ENCODE results near the gene TMC1.

The TMC1 gene

GRCh38 chr9:72703574-72703973 is 182.2 kb downstream of the TMC1 start:
- DNase-seq (ENCODE audit: low read depth), result no peak
- TF ChIP-seq, protein P1, sequence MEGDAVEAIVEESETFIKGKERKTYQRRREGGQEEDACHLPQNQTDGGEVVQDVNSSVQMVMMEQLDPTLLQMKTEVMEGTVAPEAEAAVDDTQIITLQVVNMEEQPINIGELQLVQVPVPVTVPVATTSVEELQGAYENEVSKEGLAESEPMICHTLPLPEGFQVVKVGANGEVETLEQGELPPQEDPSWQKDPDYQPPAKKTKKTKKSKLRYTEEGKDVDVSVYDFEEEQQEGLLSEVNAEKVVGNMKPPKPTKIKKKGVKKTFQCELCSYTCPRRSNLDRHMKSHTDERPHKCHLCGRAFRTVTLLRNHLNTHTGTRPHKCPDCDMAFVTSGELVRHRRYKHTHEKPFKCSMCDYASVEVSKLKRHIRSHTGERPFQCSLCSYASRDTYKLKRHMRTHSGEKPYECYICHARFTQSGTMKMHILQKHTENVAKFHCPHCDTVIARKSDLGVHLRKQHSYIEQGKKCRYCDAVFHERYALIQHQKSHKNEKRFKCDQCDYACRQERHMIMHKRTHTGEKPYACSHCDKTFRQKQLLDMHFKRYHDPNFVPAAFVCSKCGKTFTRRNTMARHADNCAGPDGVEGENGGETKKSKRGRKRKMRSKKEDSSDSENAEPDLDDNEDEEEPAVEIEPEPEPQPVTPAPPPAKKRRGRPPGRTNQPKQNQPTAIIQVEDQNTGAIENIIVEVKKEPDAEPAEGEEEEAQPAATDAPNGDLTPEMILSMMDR (IDR thresholded peaks at IDR 0.05; ENCODE audit: insufficient read depth, low read depth, low read length, missing control alignments), result no peak
- no peak overlapping the region for H3K4me3 ChIP-seq (ENCODE audit: low read length)

DNA sequence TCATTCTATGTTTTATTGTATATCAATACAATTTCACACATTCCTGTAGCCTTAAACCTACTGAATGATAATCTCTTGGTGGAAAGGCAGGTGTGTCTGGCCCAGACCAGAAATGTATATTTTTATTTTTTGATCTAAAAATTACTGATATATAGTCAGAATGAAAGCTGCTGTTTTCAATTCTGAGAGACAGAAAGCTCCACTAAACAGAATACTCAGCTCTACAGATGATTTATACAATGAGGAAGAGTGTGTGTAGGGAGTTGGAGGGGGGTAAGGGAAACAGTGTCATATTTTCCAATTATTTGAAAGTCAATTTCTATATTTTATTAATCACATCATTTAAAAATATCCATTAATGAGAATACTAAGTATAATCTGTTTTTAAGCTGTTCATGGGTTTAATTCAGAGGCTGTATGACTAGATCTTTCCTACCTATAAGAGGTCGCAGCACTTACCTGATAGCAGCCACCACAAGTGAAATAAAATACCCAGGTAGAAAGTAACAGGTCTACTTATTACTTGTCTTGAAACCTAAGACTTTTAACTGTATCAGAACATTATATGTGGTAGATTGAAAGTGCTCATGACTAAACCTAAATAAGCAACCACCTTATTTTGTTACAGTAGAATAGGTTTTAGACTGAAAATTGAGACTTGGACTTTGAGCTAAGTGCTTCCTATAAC is 183.4 kb downstream of the TMC1 start:
- H3K4me3 ChIP-seq (ENCODE audit: low read length), result no peak overlapping the region
- DNase-seq (ENCODE audit: low read depth), result no peak
- TF ChIP-seq, protein P1 (IDR thresholded peaks at IDR 0.05; ENCODE audit: insufficient read depth, low read depth, low read length, missing control alignments), result no peak

- TF ChIP-seq, protein P1 (IDR thresholded peaks at IDR 0.05; ENCODE audit: insufficient read depth, low read depth, low read length, missing control alignments), result no peak
- no peak overlapping the region for H3K4me3 ChIP-seq (ENCODE audit: low read length)
- no peak for DNase-seq (ENCODE audit: low read depth)
Measured at GRCh38 chr9:72718503-72718902, 197.1 kb downstream of the TMC1 start.

DNA sequence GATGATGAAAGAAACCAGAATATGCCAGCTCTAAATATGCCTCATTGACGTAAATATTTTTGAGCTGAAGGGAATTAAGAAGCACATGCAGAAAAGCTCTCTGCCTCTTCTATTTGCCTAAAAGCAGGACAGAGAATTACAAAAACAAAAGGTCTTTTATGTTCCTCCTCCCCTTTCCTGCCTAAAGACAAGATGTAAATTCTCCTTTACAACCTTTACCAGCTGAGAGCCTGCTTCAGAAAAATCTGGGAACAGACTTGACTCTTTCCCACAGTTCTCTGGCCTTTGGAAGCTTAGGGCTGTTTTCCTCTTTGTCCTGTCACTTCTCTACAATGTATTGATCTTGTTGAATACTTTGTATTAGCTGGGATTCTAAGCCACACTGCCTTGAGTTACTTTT is 199.7 kb downstream of the TMC1 start:
- TF ChIP-seq, protein P1 (IDR thresholded peaks at IDR 0.05; ENCODE audit: insufficient read depth, low read depth, low read length, missing control alignments), result no peak
- no peak overlapping the region for H3K4me3 ChIP-seq (ENCODE audit: low read length)
- no peak for DNase-seq (ENCODE audit: low read depth)

GRCh38 chr9:72726947-72727346 is 205.5 kb downstream of the TMC1 start:
- TF ChIP-seq, protein P1 (IDR thresholded peaks at IDR 0.05; ENCODE audit: insufficient read depth, low read depth, low read length, missing control alignments), result no peak
- no peak for DNase-seq (ENCODE audit: low read depth)
- no peak overlapping the region for H3K4me3 ChIP-seq (ENCODE audit: low read length)

DNA sequence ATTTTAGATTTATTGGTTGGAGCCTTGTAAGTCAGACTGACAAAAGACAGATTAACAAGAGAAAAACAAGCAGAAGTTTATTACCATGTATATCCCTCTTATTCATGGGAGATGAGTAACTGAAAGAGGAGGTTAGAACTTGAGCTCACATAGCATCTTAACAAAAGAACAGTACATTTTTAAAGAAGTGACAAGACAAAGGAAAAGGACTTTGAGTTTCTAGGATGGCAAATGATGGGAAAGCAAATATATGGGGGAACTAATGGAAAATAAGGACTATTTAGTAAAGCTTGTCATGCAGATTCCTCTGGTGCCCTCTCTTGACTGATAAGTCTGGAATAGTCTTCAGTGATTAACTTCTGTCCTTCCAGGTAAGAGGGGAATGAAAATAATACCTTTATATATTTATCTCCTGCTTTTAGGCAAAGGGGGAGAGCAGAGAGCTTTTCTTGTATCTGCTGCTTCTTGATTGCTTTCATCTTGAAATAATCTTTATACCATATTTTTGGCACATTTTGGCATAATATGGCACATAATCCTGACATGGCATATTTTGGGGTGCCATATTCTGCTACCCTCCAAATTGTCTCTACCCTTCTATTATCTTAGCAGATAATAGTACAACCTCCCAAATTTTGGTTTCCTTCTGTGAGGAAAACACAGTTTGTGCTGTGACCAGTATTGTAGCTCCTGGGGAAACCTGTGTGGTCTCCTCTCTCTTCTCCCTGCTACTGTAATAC is 206.8 kb downstream of the TMC1 start:
- TF ChIP-seq, protein P1 (IDR thresholded peaks at IDR 0.05; ENCODE audit: insufficient read depth, low read depth, low read length, missing control alignments), result no peak
- H3K4me3 ChIP-seq (ENCODE audit: low read length), result no peak overlapping the region
- DNase-seq (ENCODE audit: low read depth), result no peak

All from epithelial cell of esophagus (primary cell).